Measurements from ENCODE around the gene AK5.
A peak's percentile ranks its signal among the peaks of the same experiment; 100 is the strongest.

The AK5 gene

DNA sequence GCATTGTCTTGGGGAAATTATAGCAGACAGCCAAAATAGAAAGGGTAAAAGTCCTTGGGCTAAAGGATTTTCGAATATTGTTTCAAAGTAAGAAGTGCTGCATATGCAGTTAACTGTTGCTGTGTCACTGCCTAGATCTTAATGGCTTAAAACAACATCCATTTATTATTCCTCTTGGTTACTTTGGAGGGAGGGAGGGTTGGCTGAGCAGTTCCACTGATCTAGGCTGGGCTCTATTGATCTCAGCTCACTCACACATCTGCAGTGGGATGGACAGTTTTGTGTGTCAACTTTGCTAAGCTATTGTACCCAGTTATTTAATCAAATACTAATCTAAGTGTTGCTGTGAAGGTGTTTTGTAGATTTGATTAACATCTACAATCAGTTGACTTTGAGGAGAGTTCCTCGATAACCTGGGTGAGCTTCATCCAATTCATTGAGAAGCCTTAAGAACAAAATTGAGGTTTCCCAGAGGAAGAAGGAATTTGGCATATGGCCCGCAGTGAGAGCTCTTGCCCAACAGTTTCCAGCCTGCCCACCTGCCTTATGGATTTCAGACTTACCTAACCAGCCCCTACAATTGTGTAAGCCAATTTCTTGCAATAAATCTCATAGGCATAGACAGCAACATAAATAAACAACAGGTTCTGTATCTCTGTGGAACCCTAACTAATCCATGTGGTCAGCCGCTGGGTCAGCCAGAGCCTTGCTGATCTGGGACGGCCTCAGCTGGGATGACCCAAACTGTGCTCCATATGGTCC is 187.3 kb downstream of the AK5 start:
- H3K27ac ChIP-seq = peak overlapping the region; percentile 66
- TF ChIP-seq CTCF (IDR thresholded peaks at IDR 0.05) (no peak), ZFX (IDR thresholded peaks at IDR 0.05; ENCODE audit: borderline replicate concordance) (no peak)

DNA sequence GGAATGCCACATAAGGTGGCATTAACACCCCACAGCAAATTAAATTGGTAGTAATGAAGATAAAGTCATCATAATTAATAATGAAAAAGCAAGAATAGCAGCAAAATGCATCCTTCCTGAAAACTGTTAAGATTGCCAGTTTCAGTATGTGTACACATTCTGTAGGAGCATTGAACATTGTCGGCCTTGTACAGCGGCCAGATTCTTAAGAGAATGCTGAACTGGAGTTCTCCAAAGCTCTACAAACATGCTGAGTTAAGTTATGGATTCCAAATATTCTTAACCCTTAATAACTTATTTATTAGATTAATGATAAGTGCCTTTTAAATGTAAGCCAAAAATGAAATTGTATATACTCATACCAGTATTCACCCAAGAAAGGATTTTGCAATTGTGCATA is 189.9 kb downstream of the AK5 start:
- H3K27ac ChIP-seq = no peak overlapping the region
- TF ChIP-seq CTCF (IDR thresholded peaks at IDR 0.05) (no peak), ZFX (IDR thresholded peaks at IDR 0.05; ENCODE audit: borderline replicate concordance) (no peak)

GRCh38 chr1:77473690-77474089 is 191.9 kb downstream of the AK5 start:
- H3K27ac ChIP-seq = no peak overlapping the region
- TF ChIP-seq ZFX (IDR thresholded peaks at IDR 0.05; ENCODE audit: borderline replicate concordance) = no peak
- no peak for TF ChIP-seq CTCF (IDR thresholded peaks at IDR 0.05)

DNA sequence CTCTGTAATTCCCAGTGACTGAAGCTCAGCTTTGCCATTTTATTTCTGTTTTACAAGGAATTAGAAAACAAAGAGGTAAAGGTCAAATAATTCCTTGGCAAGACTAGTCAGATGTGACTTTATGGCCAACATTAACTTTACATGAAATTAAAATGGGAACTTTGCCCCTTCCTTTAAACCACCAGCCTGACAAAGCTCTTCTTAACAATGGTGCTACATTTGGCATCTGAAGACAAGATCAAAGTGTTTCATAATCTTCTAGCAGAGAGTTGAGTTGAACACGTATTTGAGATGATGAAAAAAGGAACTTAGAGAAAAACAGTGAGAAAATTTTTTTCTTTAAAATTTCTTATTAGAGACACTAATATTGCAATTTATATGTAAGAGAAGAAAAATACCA is 193.8 kb downstream of the AK5 start:
- TF ChIP-seq CTCF (IDR thresholded peaks at IDR 0.05) (no peak), ZFX (IDR thresholded peaks at IDR 0.05; ENCODE audit: borderline replicate concordance) (no peak)
- no peak overlapping the region for H3K27ac ChIP-seq

DNA sequence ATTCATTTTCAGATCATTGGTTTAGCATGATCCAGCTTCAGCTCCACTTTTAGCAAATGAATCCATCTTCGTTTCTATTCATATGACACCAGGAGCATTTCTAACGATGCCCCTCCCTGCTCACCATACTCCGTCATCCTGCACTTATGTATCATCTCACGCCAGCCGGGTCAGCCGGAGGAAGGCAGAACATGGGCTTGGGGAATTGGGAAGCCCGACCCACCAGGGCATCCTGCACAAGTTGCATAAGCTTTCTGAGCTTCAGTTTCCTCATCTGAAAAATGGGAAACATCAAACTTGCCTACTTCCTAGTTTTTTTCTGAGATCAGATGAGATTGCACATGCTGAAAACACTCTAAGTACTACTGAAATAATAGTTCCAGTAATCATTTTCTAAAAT is 194.7 kb downstream of the AK5 start:
- no peak overlapping the region for H3K27ac ChIP-seq
- no peak for TF ChIP-seq ZFX (IDR thresholded peaks at IDR 0.05; ENCODE audit: borderline replicate concordance)
- TF ChIP-seq CTCF (IDR thresholded peaks at IDR 0.05) = no peak

GRCh38 chr1:77484334-77484733 is 202.5 kb downstream of the AK5 start:
- TF ChIP-seq ZFX (IDR thresholded peaks at IDR 0.05; ENCODE audit: borderline replicate concordance) (no peak), CTCF (IDR thresholded peaks at IDR 0.05) (no peak)
- H3K27ac ChIP-seq = no peak overlapping the region

- no peak for TF ChIP-seq ZFX (IDR thresholded peaks at IDR 0.05; ENCODE audit: borderline replicate concordance)
- no peak for TF ChIP-seq CTCF (IDR thresholded peaks at IDR 0.05)
Observed at GRCh38 chr1:77484926-77485325, 203.1 kb downstream of the AK5 start.

More at GRCh38 chr1:77484926-77485325, 203.1 kb downstream of the AK5 start:
- H3K27ac ChIP-seq = no peak overlapping the region

Measured in 22Rv1 (cell line).